ENCODE measurements around the gene KRTAP26-1. TPM values are rescaled to one million over a fixed set of nuclear protein-coding genes. Genes with fewer than 3 reads are reported as not detected.

KRTAP26-1 gene
- total and polyA plus RNA-seq, 2 experiments from 2014 or later, result not detected

GRCh38 chr21:30348506-30348905 lies 28.4 kb upstream of the KRTAP26-1 start, which contains the start of gene KRTAP23-1 (continued):
- TF ChIP-seq, protein P1, sequence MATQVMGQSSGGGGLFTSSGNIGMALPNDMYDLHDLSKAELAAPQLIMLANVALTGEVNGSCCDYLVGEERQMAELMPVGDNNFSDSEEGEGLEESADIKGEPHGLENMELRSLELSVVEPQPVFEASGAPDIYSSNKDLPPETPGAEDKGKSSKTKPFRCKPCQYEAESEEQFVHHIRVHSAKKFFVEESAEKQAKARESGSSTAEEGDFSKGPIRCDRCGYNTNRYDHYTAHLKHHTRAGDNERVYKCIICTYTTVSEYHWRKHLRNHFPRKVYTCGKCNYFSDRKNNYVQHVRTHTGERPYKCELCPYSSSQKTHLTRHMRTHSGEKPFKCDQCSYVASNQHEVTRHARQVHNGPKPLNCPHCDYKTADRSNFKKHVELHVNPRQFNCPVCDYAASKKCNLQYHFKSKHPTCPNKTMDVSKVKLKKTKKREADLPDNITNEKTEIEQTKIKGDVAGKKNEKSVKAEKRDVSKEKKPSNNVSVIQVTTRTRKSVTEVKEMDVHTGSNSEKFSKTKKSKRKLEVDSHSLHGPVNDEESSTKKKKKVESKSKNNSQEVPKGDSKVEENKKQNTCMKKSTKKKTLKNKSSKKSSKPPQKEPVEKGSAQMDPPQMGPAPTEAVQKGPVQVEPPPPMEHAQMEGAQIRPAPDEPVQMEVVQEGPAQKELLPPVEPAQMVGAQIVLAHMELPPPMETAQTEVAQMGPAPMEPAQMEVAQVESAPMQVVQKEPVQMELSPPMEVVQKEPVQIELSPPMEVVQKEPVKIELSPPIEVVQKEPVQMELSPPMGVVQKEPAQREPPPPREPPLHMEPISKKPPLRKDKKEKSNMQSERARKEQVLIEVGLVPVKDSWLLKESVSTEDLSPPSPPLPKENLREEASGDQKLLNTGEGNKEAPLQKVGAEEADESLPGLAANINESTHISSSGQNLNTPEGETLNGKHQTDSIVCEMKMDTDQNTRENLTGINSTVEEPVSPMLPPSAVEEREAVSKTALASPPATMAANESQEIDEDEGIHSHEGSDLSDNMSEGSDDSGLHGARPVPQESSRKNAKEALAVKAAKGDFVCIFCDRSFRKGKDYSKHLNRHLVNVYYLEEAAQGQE (IDR thresholded peaks at IDR 0.05; ENCODE audit: unreplicated experiment), result no peak
- TF ChIP-seq STAT1 (IDR thresholded peaks at IDR 0.05; ENCODE audit: unreplicated experiment), result no peak

- H3K4me3 Mint-ChIP-seq, result no peak overlapping the region
- H3K4me1 Mint-ChIP-seq, result peaks cover 12% of the 10 kb centered on the region
- Histone ChIP-seq H3K27me3 (ENCODE audit: insufficient read depth) (no peaks in the 10 kb centered on the region), H3K4me2 (no peak overlapping the region), H3K4me3 (no peak overlapping the region), H3K27ac (ENCODE audit: low read depth) (no peak overlapping the region), H3K36me3 (ENCODE audit: insufficient read depth) (no peaks in the 10 kb centered on the region), H4K20me1 (replicated peaks; ENCODE audit: insufficient read depth) (no peaks in the 10 kb centered on the region), H2AFZ (no peak overlapping the region), H3F3A (replicated peaks; ENCODE audit: low read depth) (no peaks in the 10 kb centered on the region), H3K9me2 (ENCODE audit: insufficient read depth) (no peaks in the 10 kb centered on the region), H3K79me2 (replicated peaks; ENCODE audit: insufficient read depth) (no peaks in the 10 kb centered on the region), H3K4me1 (ENCODE audit: insufficient read depth) (peaks cover 12% of the 10 kb centered on the region)
- peaks cover 8% of the 10 kb centered on the region; the same call in 1 of the 3 replicates for H3K9me3 Mint-ChIP-seq
- no peak overlapping the region for H3K27ac Mint-ChIP-seq
- peaks cover 8% of the 10 kb centered on the region; the same call in 2 of the 3 replicates for H3K36me3 Mint-ChIP-seq (ENCODE audit: low read depth)
- TF ChIP-seq CREB1 (CRISPR knock-in tag; IDR thresholded peaks at IDR 0.05; ENCODE audit: low read depth), result no peak
- TF ChIP-seq, protein P2, sequence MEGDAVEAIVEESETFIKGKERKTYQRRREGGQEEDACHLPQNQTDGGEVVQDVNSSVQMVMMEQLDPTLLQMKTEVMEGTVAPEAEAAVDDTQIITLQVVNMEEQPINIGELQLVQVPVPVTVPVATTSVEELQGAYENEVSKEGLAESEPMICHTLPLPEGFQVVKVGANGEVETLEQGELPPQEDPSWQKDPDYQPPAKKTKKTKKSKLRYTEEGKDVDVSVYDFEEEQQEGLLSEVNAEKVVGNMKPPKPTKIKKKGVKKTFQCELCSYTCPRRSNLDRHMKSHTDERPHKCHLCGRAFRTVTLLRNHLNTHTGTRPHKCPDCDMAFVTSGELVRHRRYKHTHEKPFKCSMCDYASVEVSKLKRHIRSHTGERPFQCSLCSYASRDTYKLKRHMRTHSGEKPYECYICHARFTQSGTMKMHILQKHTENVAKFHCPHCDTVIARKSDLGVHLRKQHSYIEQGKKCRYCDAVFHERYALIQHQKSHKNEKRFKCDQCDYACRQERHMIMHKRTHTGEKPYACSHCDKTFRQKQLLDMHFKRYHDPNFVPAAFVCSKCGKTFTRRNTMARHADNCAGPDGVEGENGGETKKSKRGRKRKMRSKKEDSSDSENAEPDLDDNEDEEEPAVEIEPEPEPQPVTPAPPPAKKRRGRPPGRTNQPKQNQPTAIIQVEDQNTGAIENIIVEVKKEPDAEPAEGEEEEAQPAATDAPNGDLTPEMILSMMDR (conservative IDR thresholded peaks at IDR 0.05; ENCODE audit: low read depth in 2 of 2), result peak; percentile 46 to 53
- TF ChIP-seq JUNB (IDR thresholded peaks at IDR 0.05; ENCODE audit: unreplicated experiment), result no peak
- ATAC-seq (peak; percentile 26; the same call in 1 of the 3 replicates), DNase-seq (ENCODE audit: low spot score) (peak; percentile 45)
- H3K27me3 Mint-ChIP-seq (ENCODE audit: insufficient read depth, low read depth, poor library complexity), result peaks cover 5% of the 10 kb centered on the region
Observed at GRCh38 chr21:30345014-30345413, 24.9 kb upstream of the KRTAP26-1 start.

GRCh38 chr21:30340714-30341573 lies 20.8 kb upstream of the KRTAP26-1 start:
- H3K27me3 ChIP-seq (ENCODE audit: insufficient read depth), result no peaks in the 10 kb centered on the region
- Mint-ChIP-seq H3K4me3 (no peak overlapping the region), H3K4me1 (no peaks in the 10 kb centered on the region), H3K9me3 (peaks cover 5% of the 10 kb centered on the region; the same call in 1 of the 3 replicates), H3K27me3 (ENCODE audit: insufficient read depth, low read depth, poor library complexity) (peaks cover under 1% of the 10 kb centered on the region), H3K36me3 (ENCODE audit: low read depth) (peaks cover 4% of the 10 kb centered on the region; the same call in 2 of the 3 replicates), H3K27ac (no peak overlapping the region)
- no peaks in the 10 kb centered on the region for H3F3A ChIP-seq (replicated peaks; ENCODE audit: low read depth)
- H3K4me3 ChIP-seq, result no peak overlapping the region
- no peaks in the 10 kb centered on the region for H3K79me2 ChIP-seq (replicated peaks; ENCODE audit: insufficient read depth)
- ATAC-seq (peak; percentile 53; the same call in 2 of the 3 replicates), DNase-seq (ENCODE audit: low spot score) (peak; percentile 71)
- no peaks in the 10 kb centered on the region for H4K20me1 ChIP-seq (replicated peaks; ENCODE audit: insufficient read depth)
- H3K4me1 ChIP-seq (ENCODE audit: insufficient read depth), result no peaks in the 10 kb centered on the region
- H3K9me2 ChIP-seq (ENCODE audit: insufficient read depth), result no peaks in the 10 kb centered on the region
- H3K36me3 ChIP-seq (ENCODE audit: insufficient read depth), result no peaks in the 10 kb centered on the region
- H3K27ac ChIP-seq (ENCODE audit: low read depth), result no peak overlapping the region
- no peak overlapping the region for H3K4me2 ChIP-seq
- no peak overlapping the region for H2AFZ ChIP-seq
- TF ChIP-seq, protein P2 (conservative IDR thresholded peaks at IDR 0.05; ENCODE audit: low read depth in 2 of 2), result peak; percentile 76 to 96
- no peak for TF ChIP-seq EZH2 (IDR thresholded peaks at IDR 0.05; ENCODE audit: low read depth, unreplicated experiment)
